OCI-LY1 (cell line): Measurements from ENCODE around the gene UCKL1.

Source experiments
- EZH2 ChIP-seq: fragments of 200-600 bp; sonication (generic), shearing (Covaris generic); IDR thresholded peaks from 2 replicates; pipeline ENCODE4 v1.8.0; 2017; ENCODE audit warnings: borderline replicate concordance, mixed run types, mild to moderate bottlenecking, antibody characterized with exemption, low read length, moderate library complexity, mixed read lengths
- TF ChIP-seq, protein P1 (sequence below): fragments of 200-600 bp; sonication (generic), shearing (Covaris generic); IDR thresholded peaks from 2 replicates; pipeline ENCODE4 v1.5.1; 2017; ENCODE audit warnings: mild to moderate bottlenecking, antibody characterized with exemption, low read length, moderate library complexity, mixed read lengths

DNA sequence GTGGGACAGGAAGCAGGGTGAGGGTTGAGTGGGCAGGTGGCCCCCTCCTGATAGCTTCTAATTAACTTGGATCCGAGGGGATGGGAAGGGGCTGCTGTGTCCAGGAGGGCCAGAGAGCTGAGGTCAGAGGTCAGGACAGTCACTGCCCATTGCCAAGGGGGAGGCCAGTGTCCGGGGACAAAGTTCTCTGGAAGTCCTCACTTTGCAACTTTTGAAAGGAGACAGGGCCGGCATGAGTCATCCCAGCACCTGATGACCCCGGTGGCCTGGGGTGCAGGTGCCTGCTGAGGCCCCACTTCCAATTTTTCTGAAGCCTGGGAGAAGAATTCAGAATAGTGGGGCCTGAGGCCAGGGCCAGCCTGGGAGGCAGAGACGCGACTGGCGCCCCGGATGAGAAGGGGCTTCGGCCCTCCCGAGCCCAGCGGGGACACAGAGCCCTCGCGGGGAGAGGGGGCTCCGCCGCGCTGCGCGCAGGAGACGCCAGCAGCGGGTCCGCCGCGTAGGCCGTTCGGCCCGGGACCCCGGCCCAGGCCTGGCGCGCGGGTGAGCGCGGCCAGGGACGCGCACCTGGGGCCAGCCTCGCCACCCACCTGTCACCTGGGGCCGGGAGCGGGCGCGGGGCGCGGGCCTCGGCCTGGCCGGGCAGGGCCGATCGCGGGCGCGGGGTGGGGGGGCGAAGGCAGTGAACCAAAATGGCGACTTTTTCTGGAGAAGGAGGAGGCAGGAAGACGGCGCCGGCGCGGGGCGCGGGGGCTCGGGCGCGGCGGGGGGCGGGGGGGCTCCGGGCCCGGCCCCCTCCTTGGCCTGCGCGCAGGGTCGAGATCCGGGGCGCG is 12.9 kb upstream of the UCKL1 start:
- TF ChIP-seq, protein P1, sequence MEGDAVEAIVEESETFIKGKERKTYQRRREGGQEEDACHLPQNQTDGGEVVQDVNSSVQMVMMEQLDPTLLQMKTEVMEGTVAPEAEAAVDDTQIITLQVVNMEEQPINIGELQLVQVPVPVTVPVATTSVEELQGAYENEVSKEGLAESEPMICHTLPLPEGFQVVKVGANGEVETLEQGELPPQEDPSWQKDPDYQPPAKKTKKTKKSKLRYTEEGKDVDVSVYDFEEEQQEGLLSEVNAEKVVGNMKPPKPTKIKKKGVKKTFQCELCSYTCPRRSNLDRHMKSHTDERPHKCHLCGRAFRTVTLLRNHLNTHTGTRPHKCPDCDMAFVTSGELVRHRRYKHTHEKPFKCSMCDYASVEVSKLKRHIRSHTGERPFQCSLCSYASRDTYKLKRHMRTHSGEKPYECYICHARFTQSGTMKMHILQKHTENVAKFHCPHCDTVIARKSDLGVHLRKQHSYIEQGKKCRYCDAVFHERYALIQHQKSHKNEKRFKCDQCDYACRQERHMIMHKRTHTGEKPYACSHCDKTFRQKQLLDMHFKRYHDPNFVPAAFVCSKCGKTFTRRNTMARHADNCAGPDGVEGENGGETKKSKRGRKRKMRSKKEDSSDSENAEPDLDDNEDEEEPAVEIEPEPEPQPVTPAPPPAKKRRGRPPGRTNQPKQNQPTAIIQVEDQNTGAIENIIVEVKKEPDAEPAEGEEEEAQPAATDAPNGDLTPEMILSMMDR: no peak
- TF ChIP-seq EZH2: no peak
